HPDE6-E6E7 (cell line): ENCODE results near the gene SPHK1.

Experiments used
- DNase-seq: peaks from one replicate; pipeline ENCODE4 v3.0.0; 2011; ENCODE audit warnings: missing footprints; ENCODE audit errors: extremely low spot score

SPHK1 gene

DNA sequence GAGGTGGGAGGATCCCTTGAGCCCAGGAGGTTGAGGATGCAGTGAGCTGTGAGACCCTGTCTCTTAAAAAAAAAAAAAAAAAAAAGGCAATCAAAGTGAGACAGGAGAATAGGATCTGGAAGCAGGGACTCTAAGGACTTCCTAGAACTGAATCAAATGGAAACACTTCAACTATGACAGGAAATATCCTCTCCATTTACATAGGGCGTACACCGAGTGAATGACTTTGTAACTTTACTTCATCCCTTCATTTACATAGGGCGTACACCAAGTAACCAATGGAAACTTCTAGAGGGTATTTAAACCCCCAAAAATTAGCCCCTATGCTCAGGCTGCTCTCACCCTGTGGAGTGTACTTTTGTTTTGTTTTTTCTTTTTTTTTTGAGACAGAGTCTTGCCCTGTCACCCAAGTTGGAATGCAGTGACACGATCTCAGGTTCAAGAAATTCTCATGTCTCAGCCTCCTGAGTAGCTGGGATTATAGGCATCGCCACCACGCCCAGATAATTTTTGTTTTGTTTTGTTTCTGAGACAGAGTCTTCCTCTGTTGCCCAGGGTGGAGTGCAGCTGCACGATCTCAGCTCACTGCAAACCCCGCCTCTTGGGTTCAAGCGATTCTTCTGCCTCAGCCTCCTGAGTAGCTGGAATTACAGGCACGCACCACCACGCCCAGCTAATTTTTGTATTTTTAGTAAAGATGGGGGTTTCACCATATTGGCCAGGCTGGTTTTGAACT, 21.1 kb upstream of the SPHK1 start:
- no peak for DNase-seq

DNA sequence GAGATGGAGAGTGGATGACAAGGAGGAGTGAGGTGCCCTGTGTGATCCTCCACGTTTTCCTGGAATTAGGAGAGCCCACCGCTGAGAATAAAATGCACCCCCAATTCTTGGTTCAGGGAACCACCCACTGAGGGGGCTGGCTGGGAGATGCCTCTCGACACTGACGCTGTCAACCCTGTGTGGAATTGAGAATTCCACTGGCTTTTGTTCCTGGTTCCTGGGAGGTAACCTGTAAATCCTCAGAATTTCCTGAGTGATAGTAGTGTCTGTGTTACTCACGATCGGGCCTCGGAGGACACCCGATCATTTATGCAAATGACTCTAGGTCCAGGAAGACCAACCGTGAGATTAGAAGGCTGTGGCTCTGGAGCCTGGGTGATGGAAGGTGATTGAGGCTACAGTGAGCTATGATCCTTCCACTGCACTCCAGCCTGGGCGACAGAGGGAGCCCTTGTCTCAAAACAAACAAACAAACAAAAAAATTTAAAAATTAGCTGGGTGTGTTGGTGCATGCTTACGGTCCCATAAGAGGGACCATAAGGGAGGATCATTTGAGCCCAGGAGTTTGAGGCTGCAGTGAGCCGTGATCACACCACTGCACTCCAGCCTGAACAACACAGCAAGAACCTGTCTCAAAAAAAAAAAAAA, 19.0 kb upstream of the SPHK1 start:
- no peak for DNase-seq

DNA sequence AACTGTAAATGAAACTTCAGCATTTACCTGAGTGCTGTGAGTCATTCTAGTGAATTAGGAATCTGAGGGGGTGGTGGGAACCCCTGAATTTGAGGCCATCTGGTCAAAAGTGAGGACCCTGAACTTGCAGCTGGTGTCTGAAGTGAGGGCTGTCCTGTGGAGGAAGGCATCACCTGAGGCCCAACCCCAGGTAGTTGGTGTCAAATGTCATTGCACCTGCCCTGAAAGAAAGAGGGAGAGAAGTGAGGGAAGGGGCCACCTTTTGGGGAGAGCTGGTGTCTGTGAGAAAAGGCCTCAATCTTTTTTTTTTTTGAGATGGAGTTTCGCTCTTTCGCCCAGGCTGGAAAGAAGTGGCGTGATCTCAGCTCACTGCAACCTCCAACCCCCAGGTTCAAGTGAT, 18.2 kb upstream of the SPHK1 start:
- no peak for DNase-seq

DNA sequence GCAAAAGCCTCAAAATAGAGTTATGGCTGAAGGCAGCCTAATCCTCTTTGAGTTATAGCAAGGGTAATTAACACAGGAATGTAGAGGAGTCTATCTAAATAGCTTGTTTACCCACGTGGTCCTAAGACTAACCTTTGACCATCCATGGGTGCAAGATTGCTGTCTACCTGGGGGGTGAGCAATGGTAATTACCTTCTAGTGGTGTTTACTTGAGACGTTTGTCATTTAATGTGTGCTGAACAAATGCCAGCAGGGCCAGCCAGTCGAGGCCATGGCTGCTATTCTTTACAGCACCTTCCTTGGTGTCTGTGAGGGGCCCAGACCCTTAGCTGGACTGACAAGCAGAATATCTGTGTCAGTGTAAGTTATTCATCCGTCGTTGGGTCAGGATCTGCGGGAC, 16.8 kb upstream of the SPHK1 start:
- no peak for DNase-seq

DNA sequence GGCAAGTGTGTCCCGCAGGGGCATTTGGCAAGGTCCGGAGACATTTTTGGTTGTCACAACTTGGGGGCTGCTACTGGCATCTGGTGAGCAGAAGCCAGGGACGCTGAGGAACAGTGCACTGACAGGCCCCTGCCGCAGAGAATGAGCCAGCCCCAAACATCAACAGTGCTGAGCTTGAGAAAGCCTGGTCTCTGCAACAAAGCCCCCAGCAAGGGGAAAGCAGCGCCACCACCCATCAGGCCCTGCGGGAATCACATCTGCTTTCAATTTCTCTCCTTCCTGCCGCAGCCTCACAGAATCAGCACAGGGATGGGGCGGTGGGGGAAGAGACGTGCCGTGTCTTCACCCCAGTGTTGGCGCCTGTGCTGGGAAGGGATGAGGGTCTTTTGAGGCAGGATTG, 15.9 kb upstream of the SPHK1 start:
- no peak for DNase-seq

DNA sequence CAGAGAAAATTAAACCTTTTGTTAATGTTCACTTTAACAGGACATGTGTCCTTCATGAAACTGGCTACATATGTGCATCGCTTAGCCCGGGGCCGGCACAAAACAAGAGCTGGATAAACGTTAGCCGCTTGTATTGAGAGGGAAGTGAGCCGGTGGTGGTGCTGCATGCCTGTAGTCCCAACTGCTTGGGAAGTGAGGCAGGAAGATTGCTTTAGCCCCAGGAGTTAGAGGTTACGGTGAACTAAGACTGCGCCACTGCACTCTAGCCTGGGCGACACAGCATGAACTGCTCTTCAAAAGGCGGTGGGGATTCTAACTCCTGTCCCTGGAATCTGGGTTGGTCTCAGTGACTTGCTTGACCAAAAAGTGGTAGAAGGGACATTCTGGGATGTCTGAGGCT, 15.0 kb upstream of the SPHK1 start:
- no peak for DNase-seq

DNA sequence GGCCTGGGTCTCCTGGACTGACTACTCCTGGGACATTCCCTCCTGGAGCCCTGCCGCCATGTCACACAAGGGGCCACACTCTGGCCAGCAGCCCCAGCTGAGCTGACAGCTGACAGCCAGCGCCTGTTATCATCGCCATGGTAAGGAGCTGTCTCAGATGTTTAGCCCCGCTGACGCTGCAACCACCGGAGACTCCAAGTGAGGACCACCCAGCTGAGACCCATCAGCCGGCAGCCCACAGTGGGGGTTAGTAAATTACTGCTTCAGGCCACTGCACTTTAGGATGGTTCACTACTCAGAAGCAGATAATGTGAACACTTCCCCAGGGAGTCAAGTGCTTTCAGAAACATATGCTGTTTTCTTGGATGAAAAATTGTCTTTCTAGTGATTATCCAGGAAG, 14.6 kb upstream of the SPHK1 start:
- no peak for DNase-seq

DNA sequence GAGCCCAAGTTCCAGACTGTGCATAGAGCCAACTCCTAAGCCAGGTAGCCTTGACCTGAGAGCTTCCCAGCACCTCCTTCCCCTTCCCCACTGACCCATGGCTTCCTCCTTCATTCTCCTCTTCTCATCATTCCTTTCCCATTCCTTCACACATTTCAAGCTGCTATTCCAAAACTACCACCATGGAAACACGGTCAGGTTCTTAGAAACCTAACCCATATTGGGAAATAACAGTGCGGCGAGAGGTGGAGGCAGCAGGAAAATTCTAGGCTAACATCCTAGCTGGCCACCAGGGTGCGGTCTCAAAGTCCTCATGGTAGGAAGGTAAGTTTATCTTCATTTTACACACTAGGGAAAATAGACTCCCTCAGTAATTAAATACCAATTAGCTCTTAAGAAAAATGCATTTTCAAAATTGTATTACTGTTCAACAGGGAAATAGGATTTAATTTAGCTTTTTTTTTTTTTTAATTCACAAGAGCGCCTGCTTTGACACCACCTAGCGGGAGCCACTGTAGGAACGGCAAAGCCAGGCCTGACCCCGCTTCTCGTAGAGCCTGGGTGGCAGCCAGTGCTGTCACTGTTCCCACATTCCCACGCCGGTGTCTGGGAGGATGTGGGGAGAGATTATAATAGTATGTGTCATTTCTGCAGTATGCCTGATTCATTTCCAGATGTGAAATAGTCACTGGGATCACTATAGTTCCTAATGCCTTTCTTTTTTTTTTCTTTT, 14.0 kb upstream of the SPHK1 start:
- DNase-seq = peak; percentile 64

DNA sequence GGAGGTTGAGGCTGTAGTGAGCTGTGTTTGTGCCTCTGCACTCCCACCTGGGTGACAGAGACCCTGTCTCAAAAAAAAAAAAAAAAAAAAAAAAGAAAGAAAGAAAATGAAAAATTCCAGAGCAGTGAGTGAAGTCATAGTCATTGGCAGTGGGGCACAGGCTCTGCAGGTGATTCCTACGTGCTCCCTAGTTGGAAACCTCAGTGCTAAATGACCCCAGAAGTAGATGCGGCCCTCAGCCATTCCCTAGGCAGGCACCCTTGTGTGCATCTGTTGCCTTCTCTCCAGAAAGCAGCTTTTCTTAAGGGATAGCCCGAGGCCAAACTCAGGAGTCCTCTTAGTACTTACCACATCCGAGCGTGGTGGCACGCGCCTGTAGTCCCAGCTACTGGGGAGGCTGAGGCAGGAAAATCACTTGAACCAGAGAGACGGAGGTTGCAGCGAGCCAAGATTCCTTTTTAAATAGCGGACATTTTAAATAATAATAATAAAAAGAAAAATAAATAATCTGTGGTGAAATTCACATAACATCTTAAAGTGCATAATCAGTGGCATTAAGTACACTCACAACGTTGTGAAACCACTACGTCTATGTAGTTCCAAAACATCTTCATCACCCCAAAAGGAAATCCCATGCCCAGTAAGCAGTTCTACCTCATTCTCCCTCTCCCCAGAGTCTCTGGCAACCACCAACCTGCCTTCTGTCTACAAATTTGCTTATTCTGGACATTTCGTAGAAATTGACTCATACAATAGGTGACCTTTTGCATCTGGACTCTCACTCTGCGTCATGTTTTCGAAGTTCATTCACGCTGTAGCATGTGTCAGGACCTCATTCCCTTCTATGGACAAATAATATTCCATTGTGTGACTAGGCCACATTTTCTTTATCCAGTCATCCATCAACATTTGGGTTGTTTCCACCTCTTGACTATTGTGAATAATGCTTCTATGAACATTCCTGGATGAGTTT, 12.5 kb upstream of the SPHK1 start:
- no peak for DNase-seq

DNA sequence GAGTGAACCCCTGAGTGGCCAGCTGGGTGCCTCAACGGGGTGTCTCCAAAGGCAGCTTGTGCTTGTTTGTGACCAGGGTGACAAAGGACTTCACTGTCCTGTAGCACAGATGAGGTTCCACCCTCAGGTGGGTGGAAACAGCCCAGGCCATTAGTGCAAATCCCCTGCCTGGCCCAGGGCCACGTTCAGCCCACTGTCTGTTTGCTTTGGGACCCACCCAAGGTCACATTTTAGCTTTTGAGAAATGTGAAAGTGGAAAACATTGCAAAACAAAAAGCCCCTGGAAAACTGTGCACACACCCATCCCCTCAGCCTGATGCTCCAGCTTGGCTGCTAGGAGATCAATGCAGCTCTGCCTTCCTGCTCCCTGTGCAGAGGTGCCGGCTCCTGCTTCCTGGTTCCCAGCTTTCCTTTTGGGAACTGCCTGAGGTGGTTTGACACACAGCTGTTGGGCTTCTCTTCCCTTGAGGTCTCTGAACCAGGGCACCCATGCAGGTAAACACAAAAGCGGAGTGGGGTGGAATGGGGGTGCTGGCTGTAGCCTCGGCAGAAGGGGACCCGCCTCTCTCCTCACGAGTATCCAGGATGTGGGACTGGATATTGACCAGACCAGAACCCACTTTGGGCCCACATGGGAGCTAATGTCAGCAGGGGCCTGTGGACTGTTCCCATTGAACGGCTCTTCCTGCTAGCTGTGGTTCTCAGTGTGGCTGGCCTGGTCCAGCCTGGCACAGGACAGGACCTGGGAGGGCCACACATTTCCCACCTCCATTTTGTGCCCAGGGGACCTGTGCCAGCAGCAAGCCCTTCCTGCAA, 7.9 kb upstream of the SPHK1 start:
- no peak for DNase-seq

DNA sequence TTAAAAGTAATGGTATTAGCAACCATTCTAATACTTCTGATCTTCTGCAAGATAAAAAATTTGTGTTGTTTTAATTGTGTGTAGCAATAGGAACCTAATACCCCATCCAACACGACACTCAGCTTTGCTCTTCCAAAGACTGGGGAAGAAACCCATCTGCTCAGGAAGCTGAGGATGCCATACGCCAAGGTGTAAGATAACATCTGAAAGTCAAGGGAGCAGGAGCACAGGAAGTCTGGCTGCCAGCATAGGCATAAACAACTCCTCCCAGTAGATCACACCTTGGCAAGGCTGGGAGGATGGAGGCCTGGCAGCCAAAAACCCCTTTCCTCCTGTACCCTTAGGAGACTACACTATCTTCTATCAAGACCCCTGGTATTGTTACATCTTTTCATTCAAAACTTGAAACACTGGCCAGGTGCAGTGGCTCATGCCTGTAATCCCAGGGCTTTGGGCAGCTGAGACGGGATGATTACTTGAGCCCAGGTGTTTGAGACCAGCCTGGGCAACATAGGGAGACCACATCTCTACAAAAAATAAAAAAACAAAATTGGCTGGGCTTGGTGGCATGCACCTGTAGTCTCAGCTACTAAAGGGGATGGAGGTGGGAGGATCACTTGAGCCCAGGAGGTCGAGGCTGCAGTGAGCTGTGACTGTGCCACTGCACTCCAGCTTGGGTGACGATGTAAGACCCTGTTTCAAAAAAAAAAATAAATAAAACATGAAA, 5.7 kb upstream of the SPHK1 start:
- no peak for DNase-seq

DNA sequence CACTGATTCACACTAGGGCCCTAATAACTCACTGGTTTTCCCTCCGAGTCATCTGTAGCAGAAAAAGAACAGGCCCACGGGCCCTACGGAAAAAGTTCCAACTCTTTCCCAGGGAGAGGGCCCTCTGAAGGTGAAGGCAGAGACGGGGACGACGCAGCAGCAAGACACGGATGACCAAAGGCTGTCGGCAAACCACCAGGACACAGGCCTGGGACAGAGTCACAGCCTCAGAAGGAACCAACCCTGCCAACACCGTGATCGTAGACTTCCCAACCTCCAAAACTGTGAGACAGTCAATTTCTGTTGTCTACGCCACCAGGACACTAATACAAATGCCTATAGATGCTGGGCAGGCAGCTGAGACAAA, 5.2 kb upstream of the SPHK1 start:
- DNase-seq = no peak

DNA sequence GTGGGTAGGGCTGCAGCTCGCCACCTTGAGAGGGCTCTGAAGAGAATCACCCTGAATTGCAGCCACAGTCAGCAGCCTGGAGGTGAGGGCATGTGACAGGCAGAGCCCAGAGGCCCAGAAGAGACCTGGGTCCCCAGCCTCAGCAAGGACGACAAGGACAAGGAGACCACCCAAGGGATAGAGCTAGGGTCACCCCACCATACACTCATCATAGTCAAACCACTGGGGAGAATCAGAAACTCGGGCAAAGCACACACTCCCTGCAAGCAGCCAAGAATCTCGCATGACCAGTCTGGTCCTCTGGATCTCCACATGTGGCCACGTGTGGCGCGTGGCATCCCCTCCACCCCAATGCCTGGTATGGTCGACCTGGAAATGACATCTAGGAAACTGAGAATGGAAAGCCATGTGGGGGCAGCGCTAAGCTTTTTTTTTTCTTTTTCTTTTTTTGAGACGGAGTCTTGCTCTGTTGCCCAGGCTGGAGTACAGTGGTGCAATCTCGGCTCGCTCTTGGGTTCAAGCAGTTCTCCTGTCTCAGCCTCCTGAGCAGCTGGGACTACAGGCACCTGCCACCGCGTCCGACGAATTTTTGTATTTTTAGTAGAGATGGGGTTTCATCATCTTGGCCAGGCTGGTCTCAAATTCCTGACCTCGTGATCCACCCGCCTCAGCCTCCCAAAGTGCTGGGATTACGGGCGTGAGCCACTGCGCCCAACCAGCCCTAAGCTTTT, 4.6 kb upstream of the SPHK1 start:
- DNase-seq = no peak

DNA sequence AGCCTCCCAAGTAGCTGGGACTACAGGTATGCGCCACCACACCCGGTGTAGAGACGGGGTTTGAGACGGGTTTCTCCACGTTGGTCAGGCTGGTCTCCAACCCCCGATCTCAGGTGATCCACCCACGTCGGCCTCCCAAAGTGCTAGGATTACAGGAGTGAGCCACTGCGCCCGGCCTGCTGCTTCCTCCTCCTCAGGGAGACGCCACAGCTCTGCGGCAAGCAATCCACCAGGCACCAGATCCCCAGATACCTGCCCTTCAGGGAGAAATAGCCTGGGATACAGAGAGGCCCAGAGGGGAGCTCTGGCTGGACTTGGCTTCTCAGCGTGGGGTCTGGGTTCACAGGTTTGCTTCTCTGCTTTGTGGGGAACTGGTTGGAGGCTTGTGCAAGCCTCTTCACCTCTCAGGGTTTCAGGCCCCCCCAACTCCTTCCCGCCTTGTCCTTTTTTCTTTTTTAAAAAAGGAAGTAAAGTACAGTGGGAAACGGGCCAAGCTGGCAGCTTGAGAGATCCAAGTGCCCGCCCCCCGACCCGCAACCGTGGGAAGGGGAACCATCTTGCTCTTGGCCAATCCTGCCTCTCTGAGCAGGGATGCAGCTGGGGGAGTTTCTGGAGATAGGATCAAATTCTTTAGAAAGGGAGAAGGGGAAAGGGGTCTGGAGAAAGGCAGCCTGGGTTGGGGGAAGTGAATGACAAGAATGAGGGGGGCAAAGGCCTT, 2.6 kb upstream of the SPHK1 start:
- no peak for DNase-seq

DNA sequence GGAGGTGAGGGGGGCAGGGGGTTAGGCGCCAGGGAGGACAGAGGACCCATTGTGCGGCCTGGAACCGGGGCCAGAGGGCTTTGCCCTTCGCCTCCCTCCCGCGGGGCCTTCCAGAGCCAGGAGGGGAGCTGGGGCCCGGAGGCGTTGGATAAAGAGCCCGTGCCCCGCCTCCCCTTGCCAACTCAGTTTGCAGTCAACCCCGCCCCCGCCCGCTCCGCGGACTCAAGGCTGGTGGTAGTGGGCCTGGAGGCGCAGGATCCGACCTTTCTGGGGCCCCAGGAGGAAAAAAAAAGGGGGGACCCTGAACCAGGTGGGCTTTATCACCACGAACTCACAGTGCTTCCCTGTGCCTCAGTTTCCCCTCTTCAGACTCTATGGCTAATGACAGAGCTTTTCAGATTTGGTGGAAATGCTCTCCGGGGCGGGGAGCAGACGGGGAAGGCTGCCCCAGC, 2.0 kb upstream of the SPHK1 start:
- no peak for DNase-seq

DNA sequence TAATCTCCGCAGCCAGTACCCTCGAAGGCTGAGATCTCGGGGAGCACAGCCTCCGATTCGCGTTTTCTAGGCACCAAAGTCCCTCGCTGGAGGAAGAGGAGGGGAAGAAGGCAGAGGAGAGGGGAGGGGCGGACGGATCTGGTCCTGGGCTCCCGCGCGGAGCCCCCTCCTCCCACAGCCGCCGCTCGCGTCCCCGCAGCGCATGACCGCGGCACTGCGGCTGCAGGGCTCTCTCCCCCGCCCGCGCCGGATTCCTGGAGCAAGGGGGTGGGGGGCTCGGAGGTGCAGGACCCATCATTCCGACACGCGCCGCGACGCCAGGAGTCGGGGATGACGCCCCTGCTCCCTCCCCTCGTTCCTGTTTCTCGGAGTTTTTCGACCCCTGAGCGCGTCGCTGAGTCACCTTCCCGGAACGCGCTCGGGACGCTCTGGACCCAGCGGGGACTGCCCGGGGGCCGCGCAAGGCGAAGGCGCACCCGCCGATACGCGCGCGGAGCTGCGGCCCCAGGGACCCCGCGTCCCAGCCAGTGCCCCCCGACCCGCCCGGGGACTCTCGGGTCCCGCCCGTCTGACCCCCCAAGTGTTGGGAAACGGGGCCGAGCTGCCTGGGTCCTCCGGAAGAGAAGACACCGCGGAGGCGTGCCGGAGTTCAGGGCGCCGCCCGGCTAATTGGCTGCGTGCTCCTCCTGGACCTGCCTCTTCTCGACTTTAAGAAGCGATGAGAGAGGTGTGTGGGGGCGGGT, 1.4 kb upstream of the SPHK1 start:
- DNase-seq = no peak

DNA sequence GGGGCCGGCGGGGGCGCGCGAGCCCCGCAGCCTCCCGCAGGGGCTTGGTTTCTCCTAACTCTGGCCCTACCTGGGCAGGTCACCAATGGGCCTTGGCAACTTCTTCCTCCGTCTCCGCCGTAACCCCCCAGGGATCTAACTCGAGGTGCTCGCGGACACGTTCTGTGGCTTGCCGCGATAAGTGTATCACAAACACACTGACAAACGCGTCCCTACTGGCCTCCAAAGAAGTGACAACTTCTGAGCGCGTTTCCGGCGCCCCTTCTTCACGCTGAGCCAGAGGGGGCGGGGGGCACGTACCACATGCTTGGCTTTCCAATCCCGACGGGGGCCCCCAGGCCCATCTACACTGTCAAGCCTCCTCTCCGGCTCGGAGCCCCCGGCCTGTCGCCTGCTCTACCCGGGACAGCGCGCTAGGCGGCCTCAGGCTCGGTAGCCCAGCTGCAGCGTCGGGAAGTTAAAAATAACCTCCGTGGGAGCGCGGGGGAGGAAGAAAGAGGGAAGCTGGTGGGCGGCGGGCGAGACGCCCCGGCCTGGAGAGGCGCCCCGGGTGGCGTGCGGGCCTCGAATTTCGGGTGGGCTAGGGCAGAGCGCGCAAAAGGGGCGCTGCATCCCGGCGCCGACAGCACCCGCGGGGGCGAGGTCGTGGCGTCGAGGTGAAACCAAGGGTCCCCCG, 725 bp upstream of the SPHK1 start:
- no peak for DNase-seq
